GM12878 (cell line): ENCODE results near the gene IFT88. TPM values are rescaled to one million over a fixed set of nuclear protein-coding genes. Genes with fewer than 3 reads are reported as not detected.

Source experiments
- ATAC-seq: fragments of 200-7000 bp; cut with Tn5 transposase; 3 replicates; pipeline ENCODE4 v1.9.1; 2020; ENCODE audit warnings: mild to moderate bottlenecking, moderate library complexity
- BruUV-seq: library from RNA; stranded (reverse); fragments of 400-500 nt; replicated peaks from 2 replicates; lab custom pipeline; 2021; lab: Mats Ljungman, UMichigan
- CTCF ChIA-PET: fragments of 300-600 bp; sonication (Branson Sonifier 250); formaldehyde crosslinking; extraction: SDS; loops from one replicate; lab custom pipeline; 2021; ENCODE audit warnings: inconsistent platforms; lab: Yijun Ruan, JAX
- POLR2A ChIA-PET: fragments of 350-600 bp; formaldehyde crosslinking; extraction: SDS; loops from one replicate; lab custom pipeline; 2021; ENCODE audit warnings: inconsistent platforms; lab: Charles Lee
- RAD21 ChIA-PET: fragments of 300-600 bp; sonication (Branson Sonifier 250); formaldehyde crosslinking; loops from one replicate; lab custom pipeline; 2023; ENCODE audit warnings: antibody characterized with exemption; ENCODE audit not compliant: unreplicated experiment; lab: Charles Lee
- SMC1A ChIA-PET: fragments of 300-600 bp; sonication (Branson Sonifier 250); formaldehyde crosslinking; loops from one replicate; lab custom pipeline; 2023; ENCODE audit not compliant: unreplicated experiment, uncharacterized antibody; lab: Charles Lee
- DNase-seq: peaks from one replicate; pipeline ENCODE4 v3.0.0-alpha.2; 2011; ENCODE audit warnings: low read depth, low spot score
- FAIRE-seq: peaks from 3 replicates; lab custom pipeline; 2011; peaks lifted over from hg19 to GRCh38; lab: Jason Lieb, UNC
- H2AFZ ChIP-seq: 2 replicates; pipeline ENCODE4 v1.6.0; 2011; ENCODE audit warnings: low read depth, low read length, control low read depth; ENCODE audit not compliant: control insufficient read depth
- H3K27ac ChIP-seq: 2 replicates; pipeline ENCODE4 v1.5.1; 2011; ENCODE audit warnings: control low read depth; ENCODE audit not compliant: control insufficient read depth, insufficient read depth
- H3K27me3 ChIP-seq, 2 experiments: replicated peaks in 1 of 2; 2 replicates each; pipeline versions ENCODE4 v1.6.0 to v1.6.1; 2011; ENCODE audit warnings: low read length in 1 of 2; ENCODE audit not compliant: control insufficient read depth in 2 of 2, insufficient read depth in 2 of 2
- H3K36me3 ChIP-seq, 2 experiments: 2 replicates each; pipeline ENCODE4 v1.5.1; 2011; ENCODE audit warnings: low read length in 1 of 2; ENCODE audit not compliant: control insufficient read depth in 2 of 2, insufficient read depth in 2 of 2
- H3K4me1 ChIP-seq: 2 replicates; pipeline ENCODE4 v1.6.1; 2011; ENCODE audit warnings: mild to moderate bottlenecking, low read length, moderate library complexity, mixed read lengths; ENCODE audit not compliant: control insufficient read depth, insufficient read depth
- H3K4me2 ChIP-seq: 2 replicates; pipeline ENCODE4 v1.6.0; 2011; ENCODE audit warnings: control low read depth; ENCODE audit not compliant: control insufficient read depth, insufficient read depth
- H3K4me3 ChIP-seq: fragments of 200-600 bp; sonication (generic); 2 replicates; pipeline ENCODE4 v1.5.1; 2016
- H3K79me2 ChIP-seq: 2 replicates; pipeline ENCODE4 v1.6.0; 2011; ENCODE audit warnings: low read length; ENCODE audit not compliant: control insufficient read depth, insufficient read depth
- H3K9ac ChIP-seq: 2 replicates; pipeline ENCODE4 v1.8.0; 2011; ENCODE audit warnings: low read length, control low read depth, mixed read lengths; ENCODE audit not compliant: control insufficient read depth, insufficient read depth
- H3K9me3 ChIP-seq: replicated peaks from 3 replicates; pipeline ENCODE4 v1.5.1; 2011; ENCODE audit warnings: mild to moderate bottlenecking, low read length; ENCODE audit not compliant: control insufficient read depth, insufficient read depth
- H4K20me1 ChIP-seq: 2 replicates; pipeline ENCODE4 v1.6.0; 2011; ENCODE audit not compliant: control insufficient read depth, insufficient read depth
- CEBPZ ChIP-seq: fragments of 150-350 bp; IDR thresholded peaks from 2 replicates; pipeline ENCODE4 v1.6.1; 2016; ENCODE audit warnings: low read depth, low read length
- EZH2 ChIP-seq: IDR thresholded peaks from 2 replicates; pipeline ENCODE4 v1.6.1; 2012; ENCODE audit warnings: low read depth, mild to moderate bottlenecking, control low read depth, inconsistent platforms, low read length, borderline replicate concordance; ENCODE audit not compliant: control insufficient read depth
- FOXM1 ChIP-seq: IDR thresholded peaks from 2 replicates; pipeline ENCODE4 v1.6.1; 2012; ENCODE audit warnings: low read depth, mild to moderate bottlenecking, inconsistent platforms, low read length, moderate library complexity
- MYB ChIP-seq: fragments of 150-350 bp; IDR thresholded peaks from 2 replicates; pipeline ENCODE4 v1.6.1; 2014; ENCODE audit warnings: mild to moderate bottlenecking, low read depth, low read length, borderline replicate concordance
- NFYB ChIP-seq: IDR thresholded peaks from 2 replicates; pipeline ENCODE4 v1.6.1; 2011; ENCODE audit warnings: low read depth, mild to moderate bottlenecking, low read length, improper control_type of control experiment, moderate library complexity; ENCODE audit not compliant: insufficient read depth
- NRF1 ChIP-seq: conservative IDR thresholded peaks from 2 replicates; pipeline ENCODE4 v1.6.1; 2011; ENCODE audit warnings: mild to moderate bottlenecking, low read depth, low read length, improper control_type of control experiment
- PBX3 ChIP-seq: IDR thresholded peaks from 2 replicates; pipeline ENCODE4 v1.6.1; 2011; ENCODE audit warnings: mild to moderate bottlenecking, low read depth, low read length, moderate library complexity; ENCODE audit not compliant: insufficient replicate concordance
- RELB ChIP-seq: fragments of 450-650 bp; IDR thresholded peaks from 2 replicates; pipeline ENCODE4 v1.6.1; 2017; ENCODE audit warnings: low read depth, mild to moderate bottlenecking, moderate library complexity
- REST ChIP-seq: IDR thresholded peaks from 2 replicates; pipeline ENCODE4 v1.6.1; 2012; ENCODE audit warnings: mild to moderate bottlenecking, low read depth, low read length
- TARDBP ChIP-seq: IDR thresholded peaks from 2 replicates; pipeline ENCODE4 v1.6.1; 2016; ENCODE audit warnings: borderline replicate concordance
- TCF12 ChIP-seq: IDR thresholded peaks from 2 replicates; pipeline ENCODE4 v1.6.1; 2011; ENCODE audit warnings: low read depth, mild to moderate bottlenecking, low read length
- ZNF384 ChIP-seq: IDR thresholded peaks from 2 replicates; pipeline ENCODE4 v1.6.1; 2012; ENCODE audit warnings: low read depth, mild to moderate bottlenecking, low read length, improper control_type of control experiment, borderline replicate concordance
- WGBS: methylation state at CpG from one replicate; pipeline ENCODE4 v1.1.6; 2016; ENCODE audit warnings: low lambda C conversion rate; ENCODE audit not compliant: insufficient replicate concordance, insufficient coverage; ENCODE audit errors: missing lambda C conversion rate; 5-methylcytosine and 5-hydroxymethylcytosine counted together
- in situ Hi-C: fragments of 300-500 bp; cut with MboI; formaldehyde crosslinking; loops from 9 replicates; pipeline ENCODE4 v1.14.3; 2018; ENCODE audit warnings: mixed read lengths
- intact Hi-C: fragments of 100-400 bp; cut with micrococcal nuclease; formaldehyde crosslinking; loops from one replicate; pipeline ENCODE4 v1.14.2; 2022; ENCODE audit not compliant: unreplicated experiment
- polyA plus RNA-seq, 11 experiments: library from polyadenylated mRNA; depleted of rRNA in 4 of 11; unstranded in 6 of 11; stranded (reverse) in 5 of 11; fragments of >200 nt; fragmentation: Nextera tagmentation in 4 of 11; fragmentation: Illumina TruSeq in 1 of 11; extraction: Ambion mirVana in 4 of 11; extraction: Trizol in 1 of 11; gene quantifications; 1 replicate in 1 of 11; 2 replicates in 10 of 11; pipeline versions ENCODE4 v1.2.1 to v1.2.3, GENCODE V29; 2011 to 2016; ENCODE audit warnings: inconsistent platforms in 2 of 11, missing spikeins in 2 of 11, low read depth in 1 of 11
- total RNA-seq, 4 experiments: library from RNA; depleted of rRNA in 3 of 4; stranded (reverse); fragments of >200 nt in 3 of 4; fragmentation: Illumina TruSeq in 1 of 4; extraction: Trizol in 1 of 4; gene quantifications; 2 replicates each; pipeline versions ENCODE4 v1.2.1 to v1.2.3, GENCODE V29; 2013 to 2021

The IFT88 gene
- total and polyA plus RNA-seq, 10 of the 15 experiments (the other 5 are each of a cell fraction or from before 2014, with no cell fraction given) = 2.9 to 5.6 (median 4.1) TPM

GRCh38 chr13:20647758-20648157 is 80.8 kb downstream of the IFT88 start:
- no peak for FAIRE-seq
- TF ChIP-seq NRF1 (no peak), PBX3 (no peak), ZNF384 (no peak), NFYB (no peak), MYB (no peak), TCF12 (no peak), EZH2 (no peak), RELB (no peak), TARDBP (no peak), CEBPZ (no peak), FOXM1 (no peak), REST (no peak)

More at GRCh38 chr13:20647758-20648157, 80.8 kb downstream of the IFT88 start:
- Histone ChIP-seq H3K9me3 (no peaks in the 10 kb centered on the region; the same call in 2 of the 3 replicates), H3K36me3 (no peaks in the 10 kb centered on the region), H3K4me2 (no peak overlapping the region), H3K4me3 (no peak overlapping the region), H3K4me1 (no peaks in the 10 kb centered on the region), H3K27me3 (no peaks in the 10 kb centered on the region), H3K79me2 (no peaks in the 10 kb centered on the region), H2AFZ (no peak overlapping the region), H3K9ac (no peak overlapping the region), H3K27ac (no peak overlapping the region), H4K20me1 (no peaks in the 10 kb centered on the region)
- intact Hi-C loops = no loop called here
- RAD21 ChIA-PET = no interaction called here
- DNase-seq (no peak), ATAC-seq (no peak)
- SMC1A ChIA-PET = no interaction called here
- POLR2A ChIA-PET = no interaction called here
- CTCF ChIA-PET = no interaction called here
- in situ Hi-C loops = no loop called here
- BruUV-seq = no TSS peak
- WGBS = 87% methylated on average over 2 of the region's 2 CpGs
